Neural progenitor cell (in vitro differentiated cells): ENCODE results near the gene TPT1. TPM values are rescaled to one million over a fixed set of nuclear protein-coding genes. Genes with fewer than 3 reads are reported as not detected.

Experiments
- DNase-seq: peaks from one replicate; pipeline ENCODE4 v3.0.0-alpha.2; 2016; ENCODE audit warnings: low spot score
- H2AFZ ChIP-seq: fragments of 200-600 bp; sonication (generic); replicated peaks from 2 replicates; pipeline ENCODE4 v1.6.1; 2016; ENCODE audit warnings: antibody characterized with exemption
- H3F3A ChIP-seq: fragments of 200-600 bp; sonication (generic); 2 replicates; pipeline ENCODE4 v1.6.1; 2016; ENCODE audit warnings: antibody characterized with exemption, low read depth
- H3K27ac ChIP-seq: fragments of 200-600 bp; sonication (generic); 2 replicates; pipeline ENCODE4 v1.5.1; 2016; ENCODE audit warnings: mild to moderate bottlenecking
- H3K27me3 ChIP-seq: fragments of 200-600 bp; sonication (generic); 2 replicates; pipeline ENCODE4 v1.6.1; 2016; ENCODE audit warnings: mild to moderate bottlenecking, moderate library complexity
- H3K36me3 ChIP-seq: fragments of 200-600 bp; sonication (generic); 2 replicates; pipeline ENCODE4 v1.5.1; 2016
- H3K4me1 ChIP-seq: fragments of 200-600 bp; sonication (generic); 2 replicates; pipeline ENCODE4 v1.6.1; 2016; ENCODE audit warnings: mixed run types
- H3K4me2 ChIP-seq: fragments of 200-600 bp; sonication (generic); 2 replicates; pipeline ENCODE4 v1.6.1; 2016
- H3K4me3 ChIP-seq: fragments of 200-600 bp; sonication (generic); 2 replicates; pipeline ENCODE4 v1.5.1; 2016
- H3K79me2 ChIP-seq: fragments of 200-600 bp; sonication (generic); 2 replicates; pipeline ENCODE4 v1.6.1; 2016; ENCODE audit warnings: low read depth
- H3K9ac ChIP-seq: fragments of 200-600 bp; sonication (generic); 2 replicates; pipeline ENCODE4 v1.6.1; 2016
- H3K9me3 ChIP-seq: fragments of 200-600 bp; sonication (generic); 2 replicates; pipeline ENCODE4 v1.5.1; 2016; ENCODE audit warnings: low read depth
- H4K20me1 ChIP-seq: fragments of 200-600 bp; sonication (generic); 2 replicates; pipeline ENCODE4 v1.6.1; 2016; ENCODE audit warnings: low read depth
- H3K27ac Mint-ChIP-seq: 3 replicates; pipeline ENCODE4 v1.8.0; 2021; ENCODE audit warnings: mixed read lengths
- H3K27me3 Mint-ChIP-seq: 2 replicates; pipeline ENCODE4 v1.8.0; 2022; ENCODE audit warnings: low read depth, mild to moderate bottlenecking, inconsistent platforms, moderate library complexity, mixed read lengths; ENCODE audit not compliant: insufficient read depth
- H3K36me3 Mint-ChIP-seq: 3 replicates; pipeline ENCODE4 v1.8.0; 2021; ENCODE audit warnings: mixed read lengths
- H3K4me1 Mint-ChIP-seq: 3 replicates; pipeline ENCODE4 v1.8.0; 2021; ENCODE audit warnings: mixed read lengths
- H3K4me3 Mint-ChIP-seq: 3 replicates; pipeline ENCODE4 v1.8.0; 2021; ENCODE audit warnings: mild to moderate bottlenecking, moderate library complexity, mixed read lengths
- H3K9me3 Mint-ChIP-seq: 3 replicates; pipeline ENCODE4 v1.8.0; 2020; ENCODE audit warnings: mixed read lengths
- CTCF ChIP-seq: fragments of 200-600 bp; sonication (generic); IDR thresholded peaks from 2 replicates; pipeline ENCODE4 v1.5.1; 2017; ENCODE audit warnings: antibody characterized with exemption, mild to moderate bottlenecking
- EZH2 ChIP-seq: fragments of 200-600 bp; sonication (generic); IDR thresholded peaks from 2 replicates; pipeline ENCODE4 v1.6.1; 2017; ENCODE audit warnings: antibody characterized with exemption, mild to moderate bottlenecking, moderate library complexity
- EZH2phosphoT487 ChIP-seq: fragments of 200-600 bp; sonication (generic); IDR thresholded peaks from 2 replicates; pipeline ENCODE4 v1.6.1; 2017; ENCODE audit warnings: antibody characterized with exemption
- total RNA-seq: library from RNA; depleted of rRNA; stranded (reverse); fragments of >200 nt; gene quantifications from 2 replicates; pipeline ENCODE4 v1.2.3, GENCODE V29; 2015; ENCODE audit warnings: low replicate concordance

TPT1 gene
- total RNA-seq, 1 donor from 2014 or later: 4,951 TPM

- H3K36me3 Mint-ChIP-seq: no peaks in the 10 kb centered on the region
Measured at GRCh38 chr13:45303026-45303425, 38.0 kb downstream of the TPT1 start.

GRCh38 chr13:45302507-45302906, 38.5 kb downstream of the TPT1 start:
- no peak overlapping the region for H3K4me3 Mint-ChIP-seq
- no peak for DNase-seq
- peaks cover 6% of the 10 kb centered on the region for H3K4me1 Mint-ChIP-seq
- Histone ChIP-seq H3F3A (no peaks in the 10 kb centered on the region), H3K4me1 (no peaks in the 10 kb centered on the region), H3K9ac (no peak overlapping the region), H3K9me3 (no peaks in the 10 kb centered on the region), H3K4me2 (no peak overlapping the region), H3K27me3 (no peaks in the 10 kb centered on the region), H3K36me3 (no peaks in the 10 kb centered on the region), H3K79me2 (no peaks in the 10 kb centered on the region), H2AFZ (no peak overlapping the region), H3K27ac (no peak overlapping the region), H3K4me3 (no peak overlapping the region), H4K20me1 (no peaks in the 10 kb centered on the region)
- TF ChIP-seq EZH2 (no peak), CTCF (no peak), EZH2phosphoT487 (no peak)
- no peaks in the 10 kb centered on the region for H3K36me3 Mint-ChIP-seq
- peak overlapping the region; percentile 34 for H3K27ac Mint-ChIP-seq
- H3K9me3 Mint-ChIP-seq: no peaks in the 10 kb centered on the region
- H3K27me3 Mint-ChIP-seq: peaks cover 6% of the 10 kb centered on the region

More at GRCh38 chr13:45303026-45303425, 38.0 kb downstream of the TPT1 start:
- Histone ChIP-seq H3K79me2 (no peaks in the 10 kb centered on the region), H2AFZ (no peak overlapping the region), H3K36me3 (no peaks in the 10 kb centered on the region), H3K27ac (no peak overlapping the region), H3K4me2 (no peak overlapping the region), H4K20me1 (no peaks in the 10 kb centered on the region), H3K27me3 (no peaks in the 10 kb centered on the region), H3K4me1 (no peaks in the 10 kb centered on the region), H3K9me3 (no peaks in the 10 kb centered on the region), H3K4me3 (no peak overlapping the region), H3F3A (no peaks in the 10 kb centered on the region), H3K9ac (no peak overlapping the region)
- peaks cover 6% of the 10 kb centered on the region for H3K27me3 Mint-ChIP-seq
- no peaks in the 10 kb centered on the region for H3K9me3 Mint-ChIP-seq
- H3K4me1 Mint-ChIP-seq: peaks cover 6% of the 10 kb centered on the region
- no peak overlapping the region for H3K27ac Mint-ChIP-seq
- H3K4me3 Mint-ChIP-seq: no peak overlapping the region
- DNase-seq: no peak
- TF ChIP-seq EZH2 (no peak), CTCF (no peak), EZH2phosphoT487 (no peak)

GRCh38 chr13:45301263-45301662, 39.7 kb downstream of the TPT1 start:
- H3K4me3 Mint-ChIP-seq: no peak overlapping the region
- H3K27ac Mint-ChIP-seq: peak overlapping the region; percentile 79
- H3K27me3 ChIP-seq: no peaks in the 10 kb centered on the region
- no peak overlapping the region for H2AFZ ChIP-seq
- no peaks in the 10 kb centered on the region for H3K9me3 ChIP-seq
- peaks cover 6% of the 10 kb centered on the region for H3K27me3 Mint-ChIP-seq
- H3K36me3 Mint-ChIP-seq: peaks cover 2% of the 10 kb centered on the region
- no peak overlapping the region for H3K27ac ChIP-seq
- no peaks in the 10 kb centered on the region for H3K4me1 ChIP-seq
- no peak overlapping the region for H3K4me2 ChIP-seq
- H3K4me3 ChIP-seq: no peak overlapping the region
- no peak for DNase-seq
- TF ChIP-seq EZH2: no peak
- no peak for TF ChIP-seq EZH2phosphoT487
- no peak for TF ChIP-seq CTCF
- no peaks in the 10 kb centered on the region for H3K9me3 Mint-ChIP-seq
- H3K36me3 ChIP-seq: no peaks in the 10 kb centered on the region
- H3K4me1 Mint-ChIP-seq: peaks cover 6% of the 10 kb centered on the region
- peaks cover 3% of the 10 kb centered on the region for H3F3A ChIP-seq
- no peaks in the 10 kb centered on the region for H3K79me2 ChIP-seq
- no peaks in the 10 kb centered on the region for H4K20me1 ChIP-seq
- H3K9ac ChIP-seq: no peak overlapping the region
